ENCODE results near the gene HBA1.

HBA1 gene

DNA sequence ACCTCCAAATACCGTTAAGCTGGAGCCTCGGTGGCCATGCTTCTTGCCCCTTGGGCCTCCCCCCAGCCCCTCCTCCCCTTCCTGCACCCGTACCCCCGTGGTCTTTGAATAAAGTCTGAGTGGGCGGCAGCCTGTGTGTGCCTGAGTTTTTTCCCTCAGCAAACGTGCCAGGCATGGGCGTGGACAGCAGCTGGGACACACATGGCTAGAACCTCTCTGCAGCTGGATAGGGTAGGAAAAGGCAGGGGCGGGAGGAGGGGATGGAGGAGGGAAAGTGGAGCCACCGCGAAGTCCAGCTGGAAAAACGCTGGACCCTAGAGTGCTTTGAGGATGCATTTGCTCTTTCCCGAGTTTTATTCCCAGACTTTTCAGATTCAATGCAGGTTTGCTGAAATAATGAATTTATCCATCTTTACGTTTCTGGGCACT, 928 bp downstream of the HBA1 start:
- Histone ChIP-seq H3K36me3 (ENCODE audit: low read depth) (no peaks in the 10 kb centered on the region), H3K4me1 (ENCODE audit: insufficient read depth, poor library complexity, severe bottlenecking) (no peaks in the 10 kb centered on the region), H3K27ac (ENCODE audit: poor library complexity, severe bottlenecking) (no peak overlapping the region), H3K27me3 (ENCODE audit: insufficient read depth, poor library complexity, severe bottlenecking) (peaks cover 51% of the 10 kb centered on the region), H3K9me3 (ENCODE audit: severe bottlenecking) (no peaks in the 10 kb centered on the region), H3K4me3 (ENCODE audit: severe bottlenecking) (no peak overlapping the region)
- no peak for DNase-seq (ENCODE audit: low spot score)
- no peak for ATAC-seq (ENCODE audit: low read depth)
- TF ChIP-seq, protein P1, sequence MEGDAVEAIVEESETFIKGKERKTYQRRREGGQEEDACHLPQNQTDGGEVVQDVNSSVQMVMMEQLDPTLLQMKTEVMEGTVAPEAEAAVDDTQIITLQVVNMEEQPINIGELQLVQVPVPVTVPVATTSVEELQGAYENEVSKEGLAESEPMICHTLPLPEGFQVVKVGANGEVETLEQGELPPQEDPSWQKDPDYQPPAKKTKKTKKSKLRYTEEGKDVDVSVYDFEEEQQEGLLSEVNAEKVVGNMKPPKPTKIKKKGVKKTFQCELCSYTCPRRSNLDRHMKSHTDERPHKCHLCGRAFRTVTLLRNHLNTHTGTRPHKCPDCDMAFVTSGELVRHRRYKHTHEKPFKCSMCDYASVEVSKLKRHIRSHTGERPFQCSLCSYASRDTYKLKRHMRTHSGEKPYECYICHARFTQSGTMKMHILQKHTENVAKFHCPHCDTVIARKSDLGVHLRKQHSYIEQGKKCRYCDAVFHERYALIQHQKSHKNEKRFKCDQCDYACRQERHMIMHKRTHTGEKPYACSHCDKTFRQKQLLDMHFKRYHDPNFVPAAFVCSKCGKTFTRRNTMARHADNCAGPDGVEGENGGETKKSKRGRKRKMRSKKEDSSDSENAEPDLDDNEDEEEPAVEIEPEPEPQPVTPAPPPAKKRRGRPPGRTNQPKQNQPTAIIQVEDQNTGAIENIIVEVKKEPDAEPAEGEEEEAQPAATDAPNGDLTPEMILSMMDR (IDR thresholded peaks at IDR 0.05; ENCODE audit: poor library complexity, severe bottlenecking), result no peak

GRCh38 chr16:177981-178667, 1.6 kb downstream of the HBA1 start:
- TF ChIP-seq, protein P1 (IDR thresholded peaks at IDR 0.05; ENCODE audit: poor library complexity, severe bottlenecking), result no peak
- DNase-seq (ENCODE audit: low spot score) (no peak), ATAC-seq (ENCODE audit: low read depth) (0 out of 3 replicates have a peak, but pooled peaks have one; percentile 3)
- no peak overlapping the region for H3K4me3 ChIP-seq (ENCODE audit: severe bottlenecking)
- H3K36me3 ChIP-seq (ENCODE audit: low read depth), result no peaks in the 10 kb centered on the region
- no peak overlapping the region for H3K27ac ChIP-seq (ENCODE audit: poor library complexity, severe bottlenecking)
- H3K9me3 ChIP-seq (ENCODE audit: severe bottlenecking), result no peaks in the 10 kb centered on the region
- no peaks in the 10 kb centered on the region for H3K4me1 ChIP-seq (ENCODE audit: insufficient read depth, poor library complexity, severe bottlenecking)
- H3K27me3 ChIP-seq (ENCODE audit: insufficient read depth, poor library complexity, severe bottlenecking), result peaks cover 51% of the 10 kb centered on the region

- DNase-seq (ENCODE audit: low spot score) (no peak), ATAC-seq (ENCODE audit: low read depth) (no peak)
- H3K27me3 ChIP-seq (ENCODE audit: insufficient read depth, poor library complexity, severe bottlenecking), result peaks cover 46% of the 10 kb centered on the region
- no peak overlapping the region for H3K4me3 ChIP-seq (ENCODE audit: severe bottlenecking)
- no peaks in the 10 kb centered on the region for H3K4me1 ChIP-seq (ENCODE audit: insufficient read depth, poor library complexity, severe bottlenecking)
- no peaks in the 10 kb centered on the region for H3K36me3 ChIP-seq (ENCODE audit: low read depth)
- no peak overlapping the region for H3K27ac ChIP-seq (ENCODE audit: poor library complexity, severe bottlenecking)
- TF ChIP-seq, protein P1 (IDR thresholded peaks at IDR 0.05; ENCODE audit: poor library complexity, severe bottlenecking), result no peak
- H3K9me3 ChIP-seq (ENCODE audit: severe bottlenecking), result no peaks in the 10 kb centered on the region
Measured at GRCh38 chr16:178668-179015, 2.2 kb downstream of the HBA1 start.

- Histone ChIP-seq H3K9me3 (ENCODE audit: severe bottlenecking) (no peaks in the 10 kb centered on the region), H3K4me3 (ENCODE audit: severe bottlenecking) (no peak overlapping the region), H3K27me3 (ENCODE audit: insufficient read depth, poor library complexity, severe bottlenecking) (peaks cover 44% of the 10 kb centered on the region), H3K36me3 (ENCODE audit: low read depth) (no peaks in the 10 kb centered on the region), H3K4me1 (ENCODE audit: insufficient read depth, poor library complexity, severe bottlenecking) (no peaks in the 10 kb centered on the region), H3K27ac (ENCODE audit: poor library complexity, severe bottlenecking) (no peak overlapping the region)
- DNase-seq (ENCODE audit: low spot score), result no peak
- TF ChIP-seq, protein P1 (IDR thresholded peaks at IDR 0.05; ENCODE audit: poor library complexity, severe bottlenecking), result no peak
- no peak for ATAC-seq (ENCODE audit: low read depth)
Measured at GRCh38 chr16:179211-180092, 3.0 kb downstream of the HBA1 start.
